ENCODE measurements around the gene ZDHHC11B.

DNA sequence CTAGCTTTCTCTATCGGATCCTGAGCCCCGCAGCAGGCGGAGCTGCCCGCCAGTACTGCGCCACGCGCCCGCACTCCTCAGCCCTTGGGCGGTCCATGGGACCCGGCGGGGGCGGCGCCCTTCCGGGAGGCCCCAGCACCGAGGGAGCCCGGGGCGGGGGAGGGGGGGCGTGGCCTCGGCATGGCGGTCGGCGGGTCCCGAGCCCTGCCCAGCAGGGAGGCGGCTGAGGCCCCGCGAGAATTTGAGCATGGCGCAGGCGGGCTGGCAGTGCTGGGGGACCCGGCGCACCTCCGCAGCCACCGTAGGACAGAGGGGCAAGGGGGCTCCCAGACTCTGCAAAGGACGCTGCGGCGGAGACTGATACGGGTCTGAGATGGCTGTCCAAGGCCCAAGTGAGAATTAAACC, 6.8 kb downstream of the ZDHHC11B start:
- TF ChIP-seq POLR2AphosphoS5 (IDR thresholded peaks at IDR 0.05): no peak
- TF ChIP-seq, protein P1, sequence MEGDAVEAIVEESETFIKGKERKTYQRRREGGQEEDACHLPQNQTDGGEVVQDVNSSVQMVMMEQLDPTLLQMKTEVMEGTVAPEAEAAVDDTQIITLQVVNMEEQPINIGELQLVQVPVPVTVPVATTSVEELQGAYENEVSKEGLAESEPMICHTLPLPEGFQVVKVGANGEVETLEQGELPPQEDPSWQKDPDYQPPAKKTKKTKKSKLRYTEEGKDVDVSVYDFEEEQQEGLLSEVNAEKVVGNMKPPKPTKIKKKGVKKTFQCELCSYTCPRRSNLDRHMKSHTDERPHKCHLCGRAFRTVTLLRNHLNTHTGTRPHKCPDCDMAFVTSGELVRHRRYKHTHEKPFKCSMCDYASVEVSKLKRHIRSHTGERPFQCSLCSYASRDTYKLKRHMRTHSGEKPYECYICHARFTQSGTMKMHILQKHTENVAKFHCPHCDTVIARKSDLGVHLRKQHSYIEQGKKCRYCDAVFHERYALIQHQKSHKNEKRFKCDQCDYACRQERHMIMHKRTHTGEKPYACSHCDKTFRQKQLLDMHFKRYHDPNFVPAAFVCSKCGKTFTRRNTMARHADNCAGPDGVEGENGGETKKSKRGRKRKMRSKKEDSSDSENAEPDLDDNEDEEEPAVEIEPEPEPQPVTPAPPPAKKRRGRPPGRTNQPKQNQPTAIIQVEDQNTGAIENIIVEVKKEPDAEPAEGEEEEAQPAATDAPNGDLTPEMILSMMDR (IDR thresholded peaks at IDR 0.05): no peak
